Sigmoid colon (tissue), 4 donors: Measurements from ENCODE around the gene PAQR3.

Experiments used
- EP300 ChIP-seq, 4 donors: sonication (generic); formaldehyde crosslinking; IDR thresholded peaks; one replicate each; pipeline ENCODE4 v1.6.1; 2017; ENCODE audit warnings: antibody characterized with exemption in 4 of 4
- POLR2A ChIP-seq, 2 donors: fragments of 450-650 bp; IDR thresholded peaks; one replicate each; pipeline ENCODE4 v1.6.1; 2016; ENCODE audit warnings: antibody characterized with exemption in 2 of 2, mild to moderate bottlenecking in 2 of 2, moderate library complexity in 2 of 2
- POLR2AphosphoS5 ChIP-seq, 4 donors: sonication (generic); formaldehyde crosslinking; IDR thresholded peaks; one replicate each; pipeline ENCODE4 v1.6.1; 2017; ENCODE audit warnings: antibody characterized with exemption in 4 of 4
- TF ChIP-seq, protein P1 (sequence below), 4 experiments: fragments of 450-650 bp in 3 of 4; fragments of 200-600 bp in 1 of 4; IDR thresholded peaks; one replicate each; pipeline ENCODE4 v1.5.1; 2016 to 2019; ENCODE audit warnings: antibody characterized with exemption in 4 of 4, mild to moderate bottlenecking in 3 of 4, moderate library complexity in 2 of 4

DNA sequence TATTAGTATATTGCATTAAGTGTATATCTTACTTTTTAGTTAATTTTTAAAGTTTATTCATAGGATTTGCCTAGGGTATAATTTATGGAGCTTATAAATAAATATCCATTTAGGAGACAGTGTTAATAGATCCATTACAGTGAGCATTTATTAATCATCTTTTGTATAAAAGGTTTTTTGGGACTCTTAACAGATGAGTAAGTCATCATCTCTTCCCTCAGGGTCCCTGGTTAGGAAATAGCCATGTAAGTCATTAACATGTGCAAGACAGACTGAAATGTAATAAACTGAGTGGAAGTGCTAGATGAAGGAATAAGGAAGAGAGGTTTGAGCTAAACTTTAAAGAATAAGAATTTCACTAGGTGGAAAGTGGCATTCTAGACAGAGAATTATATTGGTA, 69.2 kb downstream of the PAQR3 start:
- no peak for TF ChIP-seq POLR2AphosphoS5 (IDR thresholded peaks at IDR 0.05)
- TF ChIP-seq, protein P1, sequence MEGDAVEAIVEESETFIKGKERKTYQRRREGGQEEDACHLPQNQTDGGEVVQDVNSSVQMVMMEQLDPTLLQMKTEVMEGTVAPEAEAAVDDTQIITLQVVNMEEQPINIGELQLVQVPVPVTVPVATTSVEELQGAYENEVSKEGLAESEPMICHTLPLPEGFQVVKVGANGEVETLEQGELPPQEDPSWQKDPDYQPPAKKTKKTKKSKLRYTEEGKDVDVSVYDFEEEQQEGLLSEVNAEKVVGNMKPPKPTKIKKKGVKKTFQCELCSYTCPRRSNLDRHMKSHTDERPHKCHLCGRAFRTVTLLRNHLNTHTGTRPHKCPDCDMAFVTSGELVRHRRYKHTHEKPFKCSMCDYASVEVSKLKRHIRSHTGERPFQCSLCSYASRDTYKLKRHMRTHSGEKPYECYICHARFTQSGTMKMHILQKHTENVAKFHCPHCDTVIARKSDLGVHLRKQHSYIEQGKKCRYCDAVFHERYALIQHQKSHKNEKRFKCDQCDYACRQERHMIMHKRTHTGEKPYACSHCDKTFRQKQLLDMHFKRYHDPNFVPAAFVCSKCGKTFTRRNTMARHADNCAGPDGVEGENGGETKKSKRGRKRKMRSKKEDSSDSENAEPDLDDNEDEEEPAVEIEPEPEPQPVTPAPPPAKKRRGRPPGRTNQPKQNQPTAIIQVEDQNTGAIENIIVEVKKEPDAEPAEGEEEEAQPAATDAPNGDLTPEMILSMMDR (IDR thresholded peaks at IDR 0.05) = no peak
- TF ChIP-seq POLR2A (IDR thresholded peaks at IDR 0.05) = no peak
- no peak for TF ChIP-seq EP300 (IDR thresholded peaks at IDR 0.05)
